ENCODE measurements around the gene FNDC3A.
"Not testable (repeated sequence)": the region's sequence is repeated elsewhere in the genome, so short reads cannot be mapped to it uniquely, and the experiment has no call there.

Gene FNDC3A

DNA sequence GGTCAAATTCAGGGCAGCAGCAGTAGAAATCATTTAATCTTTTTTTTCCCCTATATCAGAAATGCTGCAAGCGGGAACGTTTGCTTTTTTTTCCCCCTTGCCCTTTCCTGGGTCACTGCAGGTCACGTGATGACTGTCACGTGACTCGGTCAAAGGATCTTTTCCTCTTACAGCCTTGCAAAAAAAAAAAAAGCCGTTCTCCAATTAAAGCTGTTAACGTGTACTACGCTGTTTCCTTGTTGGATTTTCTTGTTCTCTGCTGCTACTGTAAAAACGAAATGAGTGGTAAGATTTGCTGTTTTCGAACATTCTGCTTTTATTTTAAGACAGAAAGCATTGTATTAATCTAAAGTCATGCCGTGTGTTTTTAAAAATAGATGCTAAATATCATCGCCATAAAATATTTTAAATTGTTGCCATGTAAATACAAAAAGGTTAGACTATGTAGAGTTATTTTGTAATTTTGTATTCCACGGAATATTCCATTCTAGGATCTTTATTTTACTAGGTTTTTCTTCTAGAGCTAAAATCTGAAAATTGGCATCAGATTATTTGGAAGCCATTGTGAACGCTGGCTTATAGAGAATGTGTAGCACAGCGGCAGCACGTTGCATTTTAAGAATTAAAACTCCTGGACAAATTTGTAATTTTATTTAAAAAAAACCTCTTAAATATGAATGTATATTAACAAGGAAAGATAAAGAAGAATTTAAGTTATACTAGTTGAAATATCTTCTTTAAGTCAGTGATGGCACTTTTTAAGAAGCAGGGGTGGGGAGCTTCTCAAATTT, 134.6 kb downstream of the FNDC3A start:
- peak overlapping the region; percentile 82 for H3K9ac ChIP-seq (ENCODE audit: low read depth, low read length)

DNA sequence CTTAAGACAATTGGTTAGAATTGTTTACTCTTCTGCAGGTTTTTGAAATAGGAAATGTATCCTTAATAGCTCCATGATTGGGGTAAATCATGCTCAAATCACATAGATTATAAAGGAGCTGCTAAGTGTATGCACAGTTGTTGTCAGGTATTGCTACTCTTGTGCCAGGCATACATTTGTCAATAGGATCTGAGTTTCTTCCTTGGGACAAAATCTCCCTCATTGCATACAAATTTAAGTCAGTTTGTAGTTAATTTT, 135.1 kb downstream of the FNDC3A start:
- Histone ChIP-seq H3K36me3 (ENCODE audit: control insufficient read depth, insufficient read depth, low read length) (peaks cover 10% of the 10 kb centered on the region), H3K27ac (ENCODE audit: low read depth, low read length) (no peak overlapping the region), H3K9me3 (ENCODE audit: control insufficient read depth, insufficient read depth, low read length) (no peaks in the 10 kb centered on the region), H3K4me3 (ENCODE audit: low read depth, low read length) (peak overlapping the region; percentile 96), H3K9ac (ENCODE audit: low read depth, low read length) (peak overlapping the region; percentile 82; the same call in 1 of the 2 replicates), H3K27me3 (ENCODE audit: control insufficient read depth, insufficient read depth, low read length) (no peaks in the 10 kb centered on the region), H3K4me1 (ENCODE audit: control insufficient read depth, insufficient read depth, low read length) (peaks cover 29% of the 10 kb centered on the region)

More for the DNA sequence above, 134.6 kb downstream of the FNDC3A start:
- Histone ChIP-seq H3K4me3 (ENCODE audit: low read depth, low read length) (peak overlapping the region; percentile 96), H3K36me3 (ENCODE audit: control insufficient read depth, insufficient read depth, low read length) (peaks cover 5% of the 10 kb centered on the region), H3K9me3 (ENCODE audit: control insufficient read depth, insufficient read depth, low read length) (no peaks in the 10 kb centered on the region), H3K27ac (ENCODE audit: low read depth, low read length) (peak overlapping the region; percentile 79), H3K27me3 (ENCODE audit: control insufficient read depth, insufficient read depth, low read length) (no peaks in the 10 kb centered on the region), H3K4me1 (ENCODE audit: control insufficient read depth, insufficient read depth, low read length) (peaks cover 29% of the 10 kb centered on the region)

DNA sequence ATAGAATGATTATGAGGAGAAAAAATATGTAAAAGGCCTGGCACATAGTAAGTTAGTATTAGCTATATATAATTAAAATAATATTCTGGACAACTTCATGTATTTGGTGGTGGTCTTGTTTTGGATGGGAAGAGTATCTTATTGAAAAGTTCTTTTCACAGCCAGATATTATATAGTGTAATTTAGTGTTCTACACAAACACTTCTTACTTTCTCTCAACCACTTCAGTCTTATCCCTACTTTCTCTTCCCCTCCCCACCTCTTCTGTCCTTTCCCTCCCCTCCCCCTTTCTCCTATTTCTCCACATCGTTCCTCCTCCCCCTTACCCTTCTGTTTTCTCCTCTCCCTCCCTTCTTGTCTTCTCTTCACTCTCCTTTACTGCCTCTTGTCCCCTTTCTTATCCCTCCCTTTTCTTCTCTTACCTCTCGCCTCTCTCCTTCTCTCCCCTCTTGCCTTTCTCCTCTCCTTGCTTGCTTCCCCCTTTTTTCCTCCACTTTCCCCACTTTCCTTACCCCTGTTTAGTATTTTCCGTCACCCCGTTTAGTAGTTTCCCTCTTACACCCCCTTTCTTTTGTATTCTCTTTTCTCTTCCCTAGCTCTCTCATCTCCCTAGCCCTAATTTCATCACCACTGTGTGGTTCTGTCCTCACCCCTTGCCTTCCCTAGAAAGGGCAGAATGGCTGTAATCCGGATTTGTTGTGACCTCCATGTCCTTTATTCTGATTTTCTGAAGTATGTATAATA, 137.2 kb downstream of the FNDC3A start:
- H3K27ac ChIP-seq (ENCODE audit: low read depth, low read length): peak overlapping the region; percentile 94

DNA sequence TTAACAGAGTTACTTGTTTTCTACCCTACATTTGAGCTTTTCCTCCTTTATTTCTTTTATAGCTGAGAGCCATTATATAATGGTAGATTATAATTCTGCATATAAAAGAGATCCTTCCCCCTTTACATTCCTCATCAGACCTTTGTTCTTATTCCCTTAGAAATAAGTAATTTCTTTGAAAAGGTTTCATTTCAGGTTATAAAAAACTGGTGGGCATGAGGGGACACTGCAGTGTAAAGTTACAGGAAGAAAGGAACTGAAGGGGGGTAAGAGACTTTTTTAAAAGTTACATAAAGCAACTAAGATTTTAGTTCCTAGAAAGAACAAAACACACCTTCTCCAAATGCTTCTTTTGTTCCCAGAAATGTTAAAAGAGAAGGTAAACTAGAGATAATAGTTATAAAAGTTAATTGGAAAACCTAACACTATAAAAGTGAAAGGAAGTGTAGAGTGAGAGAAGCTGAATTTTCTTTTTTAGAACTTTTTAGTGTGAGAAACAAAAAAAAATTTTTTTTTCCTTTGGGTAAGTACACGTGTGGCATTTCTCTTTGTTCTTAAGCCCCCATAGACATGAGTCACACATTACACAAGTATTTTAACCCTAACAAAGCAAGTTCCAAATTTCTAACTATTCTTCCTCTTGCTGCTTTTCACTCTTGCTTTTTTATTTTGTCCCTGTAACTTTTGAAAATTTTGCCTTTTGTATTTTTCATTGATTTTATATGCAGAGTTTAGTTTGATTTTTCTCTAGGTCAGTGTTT, 138.0 kb downstream of the FNDC3A start:
- Histone ChIP-seq H3K27ac (ENCODE audit: low read depth, low read length) (peak overlapping the region; percentile 94), H3K4me1 (ENCODE audit: control insufficient read depth, insufficient read depth, low read length) (peaks cover 29% of the 10 kb centered on the region)

More for the DNA sequence above, 137.2 kb downstream of the FNDC3A start:
- Histone ChIP-seq H3K4me1 (ENCODE audit: control insufficient read depth, insufficient read depth, low read length) (peaks cover 29% of the 10 kb centered on the region), H3K27me3 (ENCODE audit: control insufficient read depth, insufficient read depth, low read length) (no peaks in the 10 kb centered on the region), H3K9ac (ENCODE audit: low read depth, low read length) (peak overlapping the region; percentile 70), H3K36me3 (ENCODE audit: control insufficient read depth, insufficient read depth, low read length) (peaks cover 26% of the 10 kb centered on the region), H3K4me3 (ENCODE audit: low read depth, low read length) (peak overlapping the region; percentile 55), H3K9me3 (ENCODE audit: control insufficient read depth, insufficient read depth, low read length) (no peaks in the 10 kb centered on the region)

DNA sequence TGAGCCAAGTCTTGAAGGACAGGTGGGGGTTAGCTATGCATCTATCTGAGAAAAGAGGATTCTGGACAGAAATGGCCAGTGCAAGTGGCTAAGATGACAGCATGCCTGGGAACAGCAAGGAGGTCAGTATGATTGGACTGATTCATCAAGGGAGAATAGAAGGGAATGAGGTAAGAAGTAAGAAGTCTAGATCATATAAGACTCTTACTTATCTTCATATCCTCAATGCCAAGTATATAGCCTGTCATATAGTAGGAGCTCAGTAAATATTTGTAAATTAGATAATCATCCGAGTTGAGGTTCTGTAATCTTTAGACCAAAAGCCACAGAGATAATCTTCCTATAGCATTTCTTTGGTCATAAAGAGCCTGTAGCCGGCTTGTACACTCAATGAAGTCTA, 141.2 kb downstream of the FNDC3A start:
- H3K9ac ChIP-seq (ENCODE audit: low read depth, low read length): no peak overlapping the region
- no peaks in the 10 kb centered on the region for H3K27me3 ChIP-seq (ENCODE audit: control insufficient read depth, insufficient read depth, low read length)
- peaks cover 39% of the 10 kb centered on the region for H3K36me3 ChIP-seq (ENCODE audit: control insufficient read depth, insufficient read depth, low read length)
- H3K4me3 ChIP-seq (ENCODE audit: low read depth, low read length): no peak overlapping the region
- no peak overlapping the region for H3K27ac ChIP-seq (ENCODE audit: low read depth, low read length)
- no peaks in the 10 kb centered on the region for H3K9me3 ChIP-seq (ENCODE audit: control insufficient read depth, insufficient read depth, low read length)
- H3K4me1 ChIP-seq (ENCODE audit: control insufficient read depth, insufficient read depth, low read length): peaks cover 23% of the 10 kb centered on the region

More for the DNA sequence above, 138.0 kb downstream of the FNDC3A start:
- peak overlapping the region; percentile 70 for H3K9ac ChIP-seq (ENCODE audit: low read depth, low read length)
- H3K36me3 ChIP-seq (ENCODE audit: control insufficient read depth, insufficient read depth, low read length): peaks cover 33% of the 10 kb centered on the region
- H3K9me3 ChIP-seq (ENCODE audit: control insufficient read depth, insufficient read depth, low read length): no peaks in the 10 kb centered on the region
- peak overlapping the region; percentile 55 for H3K4me3 ChIP-seq (ENCODE audit: low read depth, low read length)
- H3K27me3 ChIP-seq (ENCODE audit: control insufficient read depth, insufficient read depth, low read length): no peaks in the 10 kb centered on the region

DNA sequence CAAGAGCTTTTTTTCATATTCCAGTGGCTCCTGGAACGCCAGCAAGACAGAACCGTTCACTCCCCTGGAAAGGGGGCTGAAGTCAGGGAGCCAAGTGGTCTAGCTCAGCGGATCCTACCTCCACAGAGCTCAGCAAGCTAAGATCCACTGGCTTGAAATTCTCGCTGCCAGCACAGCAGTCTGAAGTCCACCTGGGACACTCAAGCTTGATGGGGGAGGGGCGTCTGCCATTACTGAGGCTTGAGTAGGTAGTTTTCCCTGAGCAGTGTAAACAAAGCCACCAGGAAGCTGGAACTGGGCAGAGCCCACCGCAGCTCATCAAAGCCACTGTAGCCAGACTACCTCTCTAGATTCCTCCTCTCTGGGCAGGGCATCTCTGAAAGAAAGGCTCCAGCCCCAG, 142.7 kb downstream of the FNDC3A start:
- not testable (repeated sequence) for H3K4me3 ChIP-seq (ENCODE audit: low read depth, low read length); H3K9ac ChIP-seq (ENCODE audit: low read depth, low read length); H3K27me3 ChIP-seq (ENCODE audit: control insufficient read depth, insufficient read depth, low read length); H3K27ac ChIP-seq (ENCODE audit: low read depth, low read length); H3K9me3 ChIP-seq (ENCODE audit: control insufficient read depth, insufficient read depth, low read length)
- Histone ChIP-seq H3K4me1 (ENCODE audit: control insufficient read depth, insufficient read depth, low read length) (peaks cover 10% of the 10 kb centered on the region), H3K36me3 (ENCODE audit: control insufficient read depth, insufficient read depth, low read length) (peaks cover 39% of the 10 kb centered on the region)

DNA sequence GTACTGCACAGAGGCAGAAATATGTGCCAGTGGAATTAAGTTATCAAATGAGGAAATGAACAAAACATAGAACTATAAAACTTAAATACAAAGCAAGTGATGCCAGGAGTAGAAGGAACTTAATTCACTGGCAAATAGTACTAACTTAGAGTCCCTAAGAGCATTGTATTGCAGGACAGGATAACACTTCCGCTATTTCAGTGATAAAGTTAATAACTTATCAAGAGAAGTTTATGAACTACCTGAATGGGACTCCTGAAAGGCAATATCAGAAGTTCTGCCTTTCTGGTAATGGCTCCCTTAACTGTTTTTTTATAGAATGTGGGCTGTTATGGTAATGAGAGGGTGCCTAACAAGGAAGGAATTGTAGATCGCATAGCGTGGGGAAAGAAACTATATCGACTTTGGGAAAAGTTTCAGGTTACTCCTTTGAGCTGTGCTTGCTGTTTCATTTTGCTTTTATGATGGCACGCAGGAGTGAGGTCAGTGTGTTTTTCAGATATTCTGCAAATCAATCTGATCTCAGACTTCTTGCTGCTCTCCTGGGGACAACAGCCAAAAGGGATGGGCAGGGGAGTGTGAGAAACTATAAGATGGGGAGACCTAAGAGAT, 149.1 kb downstream of the FNDC3A start:
- peaks cover 2% of the 10 kb centered on the region; the same call in 1 of the 2 replicates for H3K36me3 ChIP-seq (ENCODE audit: control insufficient read depth, insufficient read depth, low read length)
- H3K27me3 ChIP-seq (ENCODE audit: control insufficient read depth, insufficient read depth, low read length): no peaks in the 10 kb centered on the region
- peaks cover 10% of the 10 kb centered on the region; the same call in 1 of the 2 replicates for H3K4me1 ChIP-seq (ENCODE audit: control insufficient read depth, insufficient read depth, low read length)
- no peak overlapping the region for H3K4me3 ChIP-seq (ENCODE audit: low read depth, low read length)
- H3K9me3 ChIP-seq (ENCODE audit: control insufficient read depth, insufficient read depth, low read length): no peaks in the 10 kb centered on the region
- H3K9ac ChIP-seq (ENCODE audit: low read depth, low read length): no peak overlapping the region
- no peak overlapping the region for H3K27ac ChIP-seq (ENCODE audit: low read depth, low read length)

DNA sequence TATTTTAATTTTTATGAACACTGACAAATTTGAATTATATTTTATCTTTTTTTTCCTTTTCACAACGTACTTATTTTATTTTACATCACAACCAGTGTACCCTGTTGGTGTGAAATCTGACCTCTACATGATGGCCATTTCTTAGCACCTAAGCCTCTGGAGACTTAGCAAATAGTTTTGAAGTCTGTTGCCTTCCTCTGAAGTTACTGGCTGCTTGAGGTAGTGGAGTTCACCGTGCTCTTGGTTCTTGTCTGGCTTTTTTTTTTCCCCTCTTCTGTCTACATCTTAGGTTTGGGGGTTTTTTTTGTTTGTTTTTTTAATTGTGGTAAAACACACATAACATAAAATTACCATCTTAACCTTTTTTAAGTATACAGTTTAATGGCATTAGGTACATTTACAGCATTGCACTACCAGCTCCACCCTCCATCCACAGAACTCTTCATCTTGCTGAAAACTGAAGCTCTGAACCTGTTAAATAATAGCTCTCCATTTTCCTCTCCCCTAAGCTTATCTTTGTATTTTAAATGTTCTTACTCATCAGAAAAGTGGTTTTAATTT, 150.3 kb downstream of the FNDC3A start:
- H3K27me3 ChIP-seq (ENCODE audit: control insufficient read depth, insufficient read depth, low read length): no peaks in the 10 kb centered on the region
- H3K36me3 ChIP-seq (ENCODE audit: control insufficient read depth, insufficient read depth, low read length): peaks cover 5% of the 10 kb centered on the region
- H3K9me3 ChIP-seq (ENCODE audit: control insufficient read depth, insufficient read depth, low read length): no peaks in the 10 kb centered on the region
- H3K4me1 ChIP-seq (ENCODE audit: control insufficient read depth, insufficient read depth, low read length): peaks cover 10% of the 10 kb centered on the region; the same call in 1 of the 2 replicates
- H3K9ac ChIP-seq (ENCODE audit: low read depth, low read length): no peak overlapping the region
- H3K27ac ChIP-seq (ENCODE audit: low read depth, low read length): no peak overlapping the region
- no peak overlapping the region for H3K4me3 ChIP-seq (ENCODE audit: low read depth, low read length)

DNA sequence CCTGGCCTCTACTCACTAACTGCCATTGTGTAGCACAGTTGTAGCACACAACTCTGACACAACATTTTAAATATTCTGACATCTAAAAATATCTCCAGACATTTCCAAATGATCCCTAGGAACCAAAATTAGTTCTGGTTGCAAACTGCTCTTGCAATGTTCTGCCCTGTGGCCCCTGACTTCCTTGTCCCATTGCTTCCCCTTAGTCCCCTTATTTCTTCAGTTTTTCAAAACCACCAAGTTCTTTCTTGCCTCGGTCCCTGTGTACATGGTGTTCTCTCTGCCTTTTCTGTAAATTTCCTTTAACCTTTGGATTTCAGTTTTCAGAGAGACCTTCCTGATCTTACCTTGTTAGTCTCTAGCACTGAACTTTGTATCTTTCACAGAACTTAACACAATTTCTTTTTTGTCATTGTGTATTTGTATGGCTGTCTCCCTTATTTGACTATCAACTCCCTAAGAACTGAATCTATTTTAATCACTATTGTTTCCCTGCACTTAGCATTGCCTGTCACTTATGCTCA, 156.8 kb downstream of the FNDC3A start:
- H3K9me3 ChIP-seq (ENCODE audit: control insufficient read depth, insufficient read depth, low read length): no peaks in the 10 kb centered on the region
- no peak overlapping the region for H3K27ac ChIP-seq (ENCODE audit: low read depth, low read length)
- no peak overlapping the region for H3K9ac ChIP-seq (ENCODE audit: low read depth, low read length)
- H3K36me3 ChIP-seq (ENCODE audit: control insufficient read depth, insufficient read depth, low read length): peaks cover 64% of the 10 kb centered on the region
- no peaks in the 10 kb centered on the region for H3K27me3 ChIP-seq (ENCODE audit: control insufficient read depth, insufficient read depth, low read length)
- peaks cover 4% of the 10 kb centered on the region; the same call in 1 of the 2 replicates for H3K4me1 ChIP-seq (ENCODE audit: control insufficient read depth, insufficient read depth, low read length)
- no peak overlapping the region for H3K4me3 ChIP-seq (ENCODE audit: low read depth, low read length)

DNA sequence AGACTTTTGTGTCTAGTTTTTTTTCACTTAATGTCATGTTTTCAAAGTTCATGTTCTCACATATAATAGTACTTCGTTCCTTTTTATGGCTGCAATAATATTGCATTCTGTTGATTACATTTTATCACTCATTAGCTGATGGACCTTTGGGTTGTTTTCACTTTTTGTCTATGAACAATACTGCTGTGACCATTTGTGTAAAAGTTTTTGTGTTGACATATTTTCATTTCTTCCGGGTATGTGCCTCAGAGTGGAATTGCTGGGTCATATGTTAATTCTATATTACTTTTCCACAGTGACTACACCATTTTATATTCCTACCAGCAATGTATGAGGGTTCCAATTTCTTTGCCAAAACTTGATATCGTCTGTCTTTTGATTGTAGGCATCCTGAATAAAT, 158.6 kb downstream of the FNDC3A start:
- Histone ChIP-seq H3K36me3 (ENCODE audit: control insufficient read depth, insufficient read depth, low read length) (peaks cover 81% of the 10 kb centered on the region), H3K9me3 (ENCODE audit: control insufficient read depth, insufficient read depth, low read length) (no peaks in the 10 kb centered on the region), H3K4me3 (ENCODE audit: low read depth, low read length) (no peak overlapping the region), H3K9ac (ENCODE audit: low read depth, low read length) (no peak overlapping the region), H3K27ac (ENCODE audit: low read depth, low read length) (no peak overlapping the region), H3K4me1 (ENCODE audit: control insufficient read depth, insufficient read depth, low read length) (no peaks in the 10 kb centered on the region), H3K27me3 (ENCODE audit: control insufficient read depth, insufficient read depth, low read length) (no peaks in the 10 kb centered on the region)
